ENCODE results near the gene USP5.

- TF ChIP-seq CTCF (IDR thresholded peaks at IDR 0.05) (no peak), POLR2A (IDR thresholded peaks at IDR 0.05) (no peak)
These were observed 44.8 kb upstream of the USP5 start for GRCh38 chr12:6807170-6807569.

Measured in uterus (tissue), 2 donors.